Endothelial cell of hepatic sinusoid (primary cell): ENCODE results near the gene POLR1C.
"Not testable (repeated sequence)": the region's sequence is repeated elsewhere in the genome, so short reads cannot be mapped to it uniquely, and the experiment has no call there.

ENCODE experiments used
- in situ Hi-C: cut with HindIII; loops from 2 replicates; pipeline ENCODE4 v1.10.0; 2017; ENCODE audit warnings: low sequenced_read_pairs

The POLR1C gene

GRCh38 chr6:43491750-43492661 is 24.9 kb upstream of the POLR1C start:
- in situ Hi-C loops, result no loop called here

GRCh38 chr6:43492673-43493072 is 24.2 kb upstream of the POLR1C start:
- in situ Hi-C loops, result no loop called here

GRCh38 chr6:43493230-43493629 is 23.7 kb upstream of the POLR1C start:
- in situ Hi-C loops, result no loop called here

GRCh38 chr6:43493833-43494232 is 23.1 kb upstream of the POLR1C start:
- in situ Hi-C loops, result no loop called here

GRCh38 chr6:43494321-43494720 is 22.6 kb upstream of the POLR1C start:
- in situ Hi-C loops, result no loop called here

- in situ Hi-C loops, result no loop called here
Observed at GRCh38 chr6:43494766-43495165, 22.1 kb upstream of the POLR1C start.

- in situ Hi-C loops, result no loop called here
Observed at GRCh38 chr6:43495409-43495941, 21.4 kb upstream of the POLR1C start.

GRCh38 chr6:43496370-43497128 is 20.3 kb upstream of the POLR1C start:
- in situ Hi-C loops, result no loop called here

- in situ Hi-C loops, result no loop called here
Observed at GRCh38 chr6:43497129-43497396, 19.8 kb upstream of the POLR1C start.

- in situ Hi-C loops, result no loop called here
Observed at GRCh38 chr6:43497689-43498088, 19.2 kb upstream of the POLR1C start.

- in situ Hi-C loops, result not testable (repeated sequence)
Observed at GRCh38 chr6:43498291-43498690, 18.6 kb upstream of the POLR1C start.

- in situ Hi-C loops, result no loop called here
Observed at GRCh38 chr6:43499028-43499815, 17.7 kb upstream of the POLR1C start.

GRCh38 chr6:43500921-43501320 is 16.0 kb upstream of the POLR1C start:
- in situ Hi-C loops, result loop anchor here (10.0 kb wide), 1 partner anchor 56 kb away; no protein-coding TSS in a partner anchor

- in situ Hi-C loops, result loop anchor here (10.0 kb wide), 1 partner anchor 58 kb away; no protein-coding TSS in a partner anchor
Observed at GRCh38 chr6:43502666-43503065, 14.2 kb upstream of the POLR1C start.

GRCh38 chr6:43503443-43503842 is 13.4 kb upstream of the POLR1C start:
- in situ Hi-C loops, result loop anchor here (10.0 kb wide), 1 partner anchor 59 kb away; no protein-coding TSS in a partner anchor

GRCh38 chr6:43504756-43505593 is 11.9 kb upstream of the POLR1C start:
- in situ Hi-C loops, result loop anchor here (10.0 kb wide), 1 partner anchor 60 kb away; no protein-coding TSS in a partner anchor

- in situ Hi-C loops, result loop anchor here (10.0 kb wide), 1 partner anchor 61 kb away; no protein-coding TSS in a partner anchor
Observed at GRCh38 chr6:43505718-43506117, 11.2 kb upstream of the POLR1C start.

- in situ Hi-C loops, result loop anchor here (10.0 kb wide), 1 partner anchor 61 kb away; no protein-coding TSS in a partner anchor
Observed at GRCh38 chr6:43506171-43506570, 10.7 kb upstream of the POLR1C start.

GRCh38 chr6:43506667-43507471 is 10.0 kb upstream of the POLR1C start:
- in situ Hi-C loops, result loop anchor here (10.0 kb wide), 1 partner anchor 62 kb away; no protein-coding TSS in a partner anchor
